HG03039 (cell line): ENCODE measurements around the gene CCDC102B.
"Not testable (repeated sequence)": the region's sequence is repeated elsewhere in the genome, so short reads cannot be mapped to it uniquely, and the experiment has no call there.

ENCODE experiments used
- ATAC-seq: cut with Tn5 transposase; IDR thresholded peaks from one replicate; pipeline ENCODE4 v1.9.1; 2021; ENCODE audit warnings: mild to moderate bottlenecking, moderate library complexity; ENCODE audit not compliant: unreplicated experiment

The CCDC102B gene

GRCh38 chr18:68797871-68798270, at the start of gene CCDC102B:
CCDC102B (plus strand) TSS chr18:68798080; CDS start chr18:68836764, 38,684 bp downstream.
- no peak for ATAC-seq

GRCh38 chr18:68757126-68757525, 40.8 kb upstream of the CCDC102B start:
- ATAC-seq = no peak

GRCh38 chr18:68759308-68759707, 38.6 kb upstream of the CCDC102B start:
- ATAC-seq = no peak

GRCh38 chr18:68763083-68763482, 34.8 kb upstream of the CCDC102B start:
- ATAC-seq = no peak

GRCh38 chr18:68764016-68764415, 33.9 kb upstream of the CCDC102B start:
- ATAC-seq = no peak

- no peak for ATAC-seq
Measured at GRCh38 chr18:68766433-68766832, 31.4 kb upstream of the CCDC102B start.

GRCh38 chr18:68769461-68769860, 28.4 kb upstream of the CCDC102B start:
- ATAC-seq = no peak

GRCh38 chr18:68772268-68772667, 25.6 kb upstream of the CCDC102B start:
- no peak for ATAC-seq

- no peak for ATAC-seq
Measured at GRCh38 chr18:68778280-68778886, 19.5 kb upstream of the CCDC102B start.

GRCh38 chr18:68779169-68779568, 18.7 kb upstream of the CCDC102B start:
- no peak for ATAC-seq

- no peak for ATAC-seq
Measured at GRCh38 chr18:68780802-68781635, 16.9 kb upstream of the CCDC102B start.

- no peak for ATAC-seq
Measured at GRCh38 chr18:68783506-68783905, 14.4 kb upstream of the CCDC102B start.

- ATAC-seq = no peak
Measured at GRCh38 chr18:68784071-68784470, 13.8 kb upstream of the CCDC102B start.

GRCh38 chr18:68790290-68790689, 7.6 kb upstream of the CCDC102B start:
- ATAC-seq = not testable (repeated sequence)

GRCh38 chr18:68791801-68792200, 6.1 kb upstream of the CCDC102B start:
- no peak for ATAC-seq

- no peak for ATAC-seq
Measured at GRCh38 chr18:68793951-68794350, 3.9 kb upstream of the CCDC102B start.

- no peak for ATAC-seq
Measured at GRCh38 chr18:68796936-68797690, 767 bp upstream of the CCDC102B start.

GRCh38 chr18:68800075-68800474, 2.2 kb downstream of the CCDC102B start:
- ATAC-seq = no peak

GRCh38 chr18:68803356-68803755, 5.5 kb downstream of the CCDC102B start:
- ATAC-seq = no peak

GRCh38 chr18:68817584-68817983, 19.7 kb downstream of the CCDC102B start:
- ATAC-seq = no peak

GRCh38 chr18:68818584-68818983, 20.7 kb downstream of the CCDC102B start:
- no peak for ATAC-seq

- no peak for ATAC-seq
Measured at GRCh38 chr18:68822926-68823325, 25.0 kb downstream of the CCDC102B start.
